Smooth muscle cell (in vitro differentiated cells): ENCODE data around the gene CACUL1. TPM values are rescaled to one million over a fixed set of nuclear protein-coding genes. Genes with fewer than 3 reads are reported as not detected.
"Not testable (repeated sequence)": the region's sequence is repeated elsewhere in the genome, so short reads cannot be mapped to it uniquely, and the experiment has no call there.

ENCODE experiments used
- DNase-seq: peaks from one replicate; lab custom pipeline; 2025; ENCODE audit not compliant: unreplicated experiment; lab: John Stamatoyannopoulos, UW
- H2AFZ ChIP-seq: fragments of 200-600 bp; sonication (generic); 2 replicates; pipeline ENCODE4 v1.6.0; 2016; ENCODE audit warnings: antibody characterized with exemption, low read depth, mild to moderate bottlenecking
- H3F3A ChIP-seq: fragments of 200-600 bp; sonication (generic); 2 replicates; pipeline ENCODE4 v1.6.0; 2017; ENCODE audit warnings: antibody characterized with exemption, low read depth
- H3K27ac ChIP-seq: fragments of 200-600 bp; sonication (generic); 2 replicates; pipeline ENCODE4 v1.5.1; 2016; ENCODE audit warnings: low read depth, mild to moderate bottlenecking
- H3K27me3 ChIP-seq: fragments of 200-600 bp; sonication (generic); 2 replicates; pipeline ENCODE4 v1.6.1; 2016; ENCODE audit warnings: low read depth, mild to moderate bottlenecking
- H3K36me3 ChIP-seq: fragments of 200-600 bp; sonication (generic); 2 replicates; pipeline ENCODE4 v1.5.1; 2016; ENCODE audit warnings: low read depth
- H3K4me1 ChIP-seq: fragments of 200-600 bp; sonication (generic); 2 replicates; pipeline ENCODE4 v1.5.1; 2016; ENCODE audit warnings: low read depth
- H3K4me2 ChIP-seq: fragments of 200-600 bp; sonication (generic); 2 replicates; pipeline ENCODE4 v1.6.0; 2016; ENCODE audit warnings: mild to moderate bottlenecking
- H3K4me3 ChIP-seq: fragments of 200-600 bp; sonication (generic); 2 replicates; pipeline ENCODE4 v1.5.1; 2016; ENCODE audit warnings: mild to moderate bottlenecking
- H3K79me2 ChIP-seq: fragments of 200-600 bp; sonication (generic); 2 replicates; pipeline ENCODE4 v1.6.0; 2016; ENCODE audit warnings: low read depth, mild to moderate bottlenecking
- H3K9ac ChIP-seq: fragments of 200-600 bp; sonication (generic); 2 replicates; pipeline ENCODE4 v1.6.0; 2016; ENCODE audit warnings: low read depth
- H3K9me3 ChIP-seq: fragments of 200-600 bp; sonication (generic); replicated peaks from 2 replicates; pipeline ENCODE4 v1.5.1; 2016; ENCODE audit warnings: low read depth
- H4K20me1 ChIP-seq: fragments of 200-600 bp; sonication (generic); 2 replicates; pipeline ENCODE4 v1.6.0; 2016; ENCODE audit warnings: low read depth
- WGBS: methylation state at CpG from one replicate; pipeline ENCODE4 v1.1.7; 2016; ENCODE audit warnings: low lambda C conversion rate; 5-methylcytosine and 5-hydroxymethylcytosine counted together
- polyA plus RNA-seq: library from polyadenylated mRNA; unstranded; fragments of >200 nt; fragmentation: Nextera tagmentation; extraction: Ambion mirVana; gene quantifications from 2 replicates; pipeline ENCODE4 v1.2.1, GENCODE V29; 2016
- total RNA-seq: library from RNA; depleted of rRNA; stranded (reverse); fragments of >200 nt; gene quantifications from 2 replicates; pipeline ENCODE4 v1.2.3, GENCODE V29; 2014
- TF ChIP-seq, protein P1 (sequence below): fragments of 200-600 bp; sonication (generic); IDR thresholded peaks from 2 replicates; pipeline ENCODE4 v1.5.1; 2017; ENCODE audit warnings: borderline replicate concordance, mild to moderate bottlenecking, antibody characterized with exemption; ENCODE audit not compliant: insufficient read depth, poor library complexity, severe bottlenecking

CACUL1 gene
- total and polyA plus RNA-seq, 2 experiments from 2014 or later: 24.8 to 25.6 TPM

DNA sequence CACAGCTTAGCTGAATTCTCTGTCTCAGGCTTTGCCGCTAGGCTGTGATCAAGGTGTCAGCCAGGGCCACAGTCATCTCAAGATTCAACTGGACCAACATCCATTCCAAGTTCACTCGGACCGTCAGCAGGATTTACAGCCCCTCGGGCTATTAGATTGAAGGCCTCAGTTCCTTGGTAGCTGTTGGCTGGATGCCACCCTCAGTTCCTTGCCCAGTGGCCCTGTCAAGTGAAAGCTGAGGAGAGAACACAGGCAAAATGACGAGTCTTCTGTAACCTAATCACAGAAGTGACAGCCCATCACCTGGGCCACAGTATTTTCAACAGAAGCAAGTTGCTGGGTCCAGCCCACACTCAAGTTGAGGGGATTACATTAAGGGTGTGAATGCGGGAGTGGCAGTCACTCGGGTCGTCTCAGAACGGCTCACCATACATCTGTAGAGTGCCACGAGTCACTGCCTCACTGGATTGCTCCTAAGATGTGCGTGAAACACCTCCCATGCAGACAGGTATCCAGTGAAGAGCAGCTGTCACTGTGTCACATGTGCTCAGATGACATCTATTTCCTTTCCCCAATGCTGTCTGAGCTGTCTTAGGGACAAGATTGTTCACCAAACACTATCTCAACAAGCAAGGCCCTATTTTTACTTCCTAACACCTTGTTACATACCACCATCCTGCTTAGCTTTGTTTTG, 80.4 kb downstream of the CACUL1 start:
- TF ChIP-seq, protein P1, sequence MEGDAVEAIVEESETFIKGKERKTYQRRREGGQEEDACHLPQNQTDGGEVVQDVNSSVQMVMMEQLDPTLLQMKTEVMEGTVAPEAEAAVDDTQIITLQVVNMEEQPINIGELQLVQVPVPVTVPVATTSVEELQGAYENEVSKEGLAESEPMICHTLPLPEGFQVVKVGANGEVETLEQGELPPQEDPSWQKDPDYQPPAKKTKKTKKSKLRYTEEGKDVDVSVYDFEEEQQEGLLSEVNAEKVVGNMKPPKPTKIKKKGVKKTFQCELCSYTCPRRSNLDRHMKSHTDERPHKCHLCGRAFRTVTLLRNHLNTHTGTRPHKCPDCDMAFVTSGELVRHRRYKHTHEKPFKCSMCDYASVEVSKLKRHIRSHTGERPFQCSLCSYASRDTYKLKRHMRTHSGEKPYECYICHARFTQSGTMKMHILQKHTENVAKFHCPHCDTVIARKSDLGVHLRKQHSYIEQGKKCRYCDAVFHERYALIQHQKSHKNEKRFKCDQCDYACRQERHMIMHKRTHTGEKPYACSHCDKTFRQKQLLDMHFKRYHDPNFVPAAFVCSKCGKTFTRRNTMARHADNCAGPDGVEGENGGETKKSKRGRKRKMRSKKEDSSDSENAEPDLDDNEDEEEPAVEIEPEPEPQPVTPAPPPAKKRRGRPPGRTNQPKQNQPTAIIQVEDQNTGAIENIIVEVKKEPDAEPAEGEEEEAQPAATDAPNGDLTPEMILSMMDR: no peak
- H3K4me1 ChIP-seq: peaks cover 6% of the 10 kb centered on the region
- H3K9ac ChIP-seq: no peak overlapping the region
- H3K9me3 ChIP-seq: no peaks in the 10 kb centered on the region
- DNase-seq: no peak
- no peak overlapping the region for H3K4me3 ChIP-seq
- H3K79me2 ChIP-seq: no peaks in the 10 kb centered on the region
- no peak overlapping the region for H3K27ac ChIP-seq
- H4K20me1 ChIP-seq: no peaks in the 10 kb centered on the region
- no peaks in the 10 kb centered on the region for H3K36me3 ChIP-seq
- H3F3A ChIP-seq: no peaks in the 10 kb centered on the region
- H3K4me2 ChIP-seq: no peak overlapping the region
- WGBS: 93% methylated on average over 11 of the region's 11 CpGs
- H2AFZ ChIP-seq: no peak overlapping the region
- H3K27me3 ChIP-seq: no peaks in the 10 kb centered on the region

DNA sequence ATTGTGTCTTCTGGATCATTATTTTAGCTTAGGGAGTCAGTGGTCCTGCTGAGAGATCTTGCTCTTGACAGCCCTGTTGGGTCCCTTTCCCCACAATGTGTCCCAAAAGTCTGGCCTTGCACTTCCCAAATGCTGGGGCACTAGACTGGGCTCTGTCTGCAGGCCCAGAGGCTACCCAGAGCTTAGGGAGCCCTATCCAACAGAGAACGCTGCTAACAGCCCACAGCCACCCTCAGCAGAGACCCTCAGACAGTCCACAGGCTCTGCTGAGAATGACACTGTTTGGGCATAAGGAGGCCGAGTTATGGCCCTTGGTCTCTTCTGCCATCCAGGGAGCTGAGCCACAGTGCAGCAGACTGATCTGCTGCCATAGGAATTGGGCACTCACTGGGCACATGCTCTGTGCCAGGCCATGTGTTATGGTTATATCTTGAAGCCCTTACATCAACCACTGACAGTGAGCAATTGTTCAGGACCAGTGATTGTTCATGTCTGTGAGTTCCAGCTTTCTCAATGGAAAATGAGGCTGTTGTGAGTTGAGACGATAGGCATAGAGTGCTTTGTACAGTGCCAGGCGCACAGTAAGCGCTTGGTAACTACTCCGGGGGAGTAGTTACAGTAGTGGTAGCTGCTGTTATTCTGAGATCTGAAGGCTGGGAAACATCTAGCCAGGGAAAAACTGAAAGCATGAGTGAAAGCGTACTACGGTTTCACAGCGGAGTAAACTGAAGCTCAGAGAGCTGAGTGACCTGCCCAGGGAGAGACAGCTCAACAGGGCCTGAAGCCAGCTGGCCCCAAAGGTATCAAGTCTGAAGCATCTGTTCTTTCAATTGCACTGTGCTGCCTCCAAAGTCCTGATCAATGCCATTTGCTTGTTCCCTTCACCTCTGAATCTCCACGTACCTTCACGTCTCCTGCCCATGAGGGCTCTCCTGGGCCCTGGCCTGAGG, 81.7 kb downstream of the CACUL1 start:
- Histone ChIP-seq H3K4me1 (peaks cover 10% of the 10 kb centered on the region), H3K4me3 (no peak overlapping the region), H3K4me2 (no peak overlapping the region), H3K79me2 (no peaks in the 10 kb centered on the region), H3K27me3 (no peaks in the 10 kb centered on the region), H3K36me3 (no peaks in the 10 kb centered on the region), H3K9ac (no peak overlapping the region), H2AFZ (no peak overlapping the region), H3K27ac (no peak overlapping the region), H4K20me1 (no peaks in the 10 kb centered on the region), H3K9me3 (no peaks in the 10 kb centered on the region), H3F3A (no peaks in the 10 kb centered on the region)
- WGBS: 96% methylated on average over 11 of the region's 11 CpGs
- no peak for DNase-seq
- TF ChIP-seq, protein P1: no peak

DNA sequence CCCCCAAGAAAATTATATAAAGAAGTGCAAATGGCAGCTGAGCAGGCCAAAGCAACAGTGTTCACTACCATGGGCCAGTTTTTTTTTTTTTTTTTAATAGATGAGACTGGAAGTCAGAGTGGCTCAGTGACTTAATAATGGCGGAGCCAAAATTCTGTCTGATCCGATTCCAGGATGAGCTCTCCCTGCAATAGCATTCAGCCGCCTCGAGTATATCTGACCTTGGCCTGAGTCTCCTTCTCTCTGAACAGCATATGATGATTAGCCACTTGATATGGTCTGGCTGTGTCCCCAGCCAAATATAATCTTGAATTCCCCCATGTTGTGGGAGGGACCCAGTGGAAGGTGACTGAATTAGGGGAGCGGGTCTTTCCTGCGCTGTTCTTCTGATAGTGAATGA, 82.6 kb downstream of the CACUL1 start:
- Histone ChIP-seq H3F3A (no peaks in the 10 kb centered on the region), H3K9me3 (no peaks in the 10 kb centered on the region), H3K4me1 (peaks cover 10% of the 10 kb centered on the region), H3K4me2 (no peak overlapping the region), H3K27me3 (no peaks in the 10 kb centered on the region), H4K20me1 (no peaks in the 10 kb centered on the region), H2AFZ (no peak overlapping the region), H3K4me3 (no peak overlapping the region), H3K9ac (no peak overlapping the region), H3K36me3 (no peaks in the 10 kb centered on the region), H3K79me2 (no peaks in the 10 kb centered on the region), H3K27ac (no peak overlapping the region)
- WGBS: 82% methylated on average over 6 of the region's 6 CpGs
- DNase-seq: no peak
- TF ChIP-seq, protein P1: no peak

DNA sequence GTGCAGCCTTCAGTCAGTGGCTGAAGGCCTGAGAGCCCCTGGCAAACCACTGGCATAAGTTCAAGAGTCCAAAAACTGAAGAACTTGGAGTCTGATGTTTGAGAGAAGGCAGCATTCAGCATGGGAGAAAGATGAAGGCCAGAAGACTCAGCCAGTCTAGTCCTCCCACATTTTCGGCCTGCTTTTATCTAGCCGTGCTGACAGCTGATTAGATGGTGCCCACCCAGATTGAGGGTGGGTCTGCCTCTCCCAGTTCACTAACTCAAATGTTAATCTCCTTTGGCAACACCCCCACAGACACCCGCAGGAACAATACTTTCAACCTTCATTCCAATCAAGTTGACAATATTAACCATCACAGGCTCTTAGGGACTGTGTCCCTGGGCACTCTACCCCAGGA, 83.5 kb downstream of the CACUL1 start:
- not testable (repeated sequence) for H3K27ac ChIP-seq
- 69% methylated on average over 3 of the region's 3 CpGs for WGBS

More for the DNA sequence above, 83.5 kb downstream of the CACUL1 start:
- H3K4me3 ChIP-seq, H3K36me3 ChIP-seq, DNase-seq, H3K4me2 ChIP-seq, H3F3A ChIP-seq, H3K9ac ChIP-seq, H4K20me1 ChIP-seq, H2AFZ ChIP-seq, H3K9me3 ChIP-seq, H3K27me3 ChIP-seq, H3K79me2 ChIP-seq: not testable (repeated sequence)
- peaks cover 10% of the 10 kb centered on the region for H3K4me1 ChIP-seq
